Activated CD8-positive, alpha-beta memory T cell treated with anti-CD3 and anti-CD28 coated beads, Interleukin-2, amount 50 U/mL, for 48 hours (primary cell): ENCODE measurements around the gene POLR3G.

Experiments used
- DNase-seq: peaks from one replicate; pipeline ENCODE4 v3.0.0-alpha.2; 2020

Gene POLR3G

GRCh38 chr5:90553711-90554110, 79.0 kb downstream of the POLR3G start:
- DNase-seq = no peak

GRCh38 chr5:90554358-90555006, 79.8 kb downstream of the POLR3G start:
- DNase-seq = no peak

GRCh38 chr5:90555666-90556065, 81.0 kb downstream of the POLR3G start:
- DNase-seq = no peak

GRCh38 chr5:90557391-90557790, 82.7 kb downstream of the POLR3G start:
- no peak for DNase-seq

GRCh38 chr5:90557871-90558270, 83.2 kb downstream of the POLR3G start:
- DNase-seq = no peak

- DNase-seq = peak; percentile 52
Observed at GRCh38 chr5:90558344-90559192, 83.9 kb downstream of the POLR3G start, which contains the start of gene ADGRV1. Gene ADGRV1, plus strand, starts transcription at chr5:90558797. Its CDS starts 99 bp downstream, at chr5:90558896.

- DNase-seq = no peak
Observed at GRCh38 chr5:90560771-90561170, 86.1 kb downstream of the POLR3G start.

- no peak for DNase-seq
Observed at GRCh38 chr5:90561766-90562165, 87.1 kb downstream of the POLR3G start.

GRCh38 chr5:90562341-90562740, 87.7 kb downstream of the POLR3G start:
- DNase-seq = no peak

GRCh38 chr5:90563108-90563507, 88.4 kb downstream of the POLR3G start:
- DNase-seq = no peak
